HepG2 (cell line): Measurements from ENCODE around the gene DIP2C. TPM values are rescaled to one million over a fixed set of nuclear protein-coding genes. Genes with fewer than 3 reads are reported as not detected.

Source experiments
- ARID4A ChIP-seq: sonication (generic); formaldehyde crosslinking; IDR thresholded peaks from 2 replicates; pipeline ENCODE4 v1.5.0; 2020; ENCODE audit warnings: mild to moderate bottlenecking, missing genetic modification reagents, borderline replicate concordance
- ASH2L ChIP-seq: fragments of 300-600, 200-600 bp; sonication (generic); IDR thresholded peaks from 2 replicates; pipeline ENCODE4 v1.7.0; 2017; ENCODE audit warnings: low read depth, mild to moderate bottlenecking, moderate library complexity, mixed read lengths, low read length; ENCODE audit not compliant: insufficient read length
- GPBP1L1 ChIP-seq: sonication (generic); formaldehyde crosslinking; IDR thresholded peaks from 2 replicates; pipeline ENCODE4 v1.5.0; 2020; ENCODE audit warnings: mild to moderate bottlenecking, missing genetic modification reagents
- GZF1 ChIP-seq: sonication (generic); formaldehyde crosslinking; IDR thresholded peaks from 2 replicates; pipeline ENCODE4 v1.5.1; 2020; ENCODE audit warnings: mild to moderate bottlenecking, missing genetic modification reagents
- HHEX ChIP-seq: IDR thresholded peaks from 2 replicates; pipeline ENCODE4 v1.6.1; 2016; ENCODE audit warnings: control low read depth
- HOXA9 ChIP-seq: sonication (generic); formaldehyde crosslinking; IDR thresholded peaks from 2 replicates; pipeline ENCODE4 v1.8.1; 2022; ENCODE audit warnings: missing genetic modification reagents, mild to moderate bottlenecking, moderate library complexity, borderline replicate concordance
- KMT2A ChIP-seq: sonication (generic); formaldehyde crosslinking; IDR thresholded peaks from 2 replicates; pipeline ENCODE4 v1.4.0; 2020; ENCODE audit warnings: missing genetic modification reagents
- MAX ChIP-seq: IDR thresholded peaks from 2 replicates; pipeline ENCODE4 v1.6.1; 2012; ENCODE audit warnings: inconsistent platforms
- NKX3-1 ChIP-seq: sonication (generic); formaldehyde crosslinking; IDR thresholded peaks from 2 replicates; pipeline ENCODE4 v1.5.0; 2020; ENCODE audit warnings: missing genetic modification reagents
- PHF5A ChIP-seq: IDR thresholded peaks from one replicate; pipeline ENCODE4 v1.6.1; 2018; ENCODE audit warnings: low read depth, missing genetic modification reagents; ENCODE audit not compliant: unreplicated experiment
- SIN3B ChIP-seq: fragments of 150-350 bp; IDR thresholded peaks from 2 replicates; pipeline ENCODE4 v1.6.1; 2014; ENCODE audit warnings: low read length
- ZBTB14 ChIP-seq: sonication (generic); formaldehyde crosslinking; IDR thresholded peaks from 2 replicates; pipeline ENCODE4 v1.4.0; 2020; ENCODE audit warnings: missing genetic modification reagents
- ZNF235 ChIP-seq: sonication (generic); formaldehyde crosslinking; IDR thresholded peaks from 2 replicates; pipeline ENCODE4 v1.8.1; 2023; ENCODE audit warnings: mild to moderate bottlenecking, missing genetic modification reagents, borderline replicate concordance
- ZNF263 ChIP-seq: sonication (generic); formaldehyde crosslinking; IDR thresholded peaks from 2 replicates; pipeline ENCODE4 v1.4.0; 2020; ENCODE audit warnings: missing genetic modification reagents
- ZNF292 ChIP-seq: sonication (generic); formaldehyde crosslinking; IDR thresholded peaks from 2 replicates; pipeline ENCODE4 v1.8.1; 2022; ENCODE audit warnings: mild to moderate bottlenecking, low read depth, missing genetic modification reagents, borderline replicate concordance
- ZNF362 ChIP-seq: sonication (generic); formaldehyde crosslinking; IDR thresholded peaks from 2 replicates; pipeline ENCODE4 v1.4.0; 2020; ENCODE audit warnings: missing genetic modification reagents, mild to moderate bottlenecking, borderline replicate concordance
- ZNF430 ChIP-seq: sonication (generic); formaldehyde crosslinking; IDR thresholded peaks from 2 replicates; pipeline ENCODE4 v1.9.0; 2021; ENCODE audit warnings: mild to moderate bottlenecking, missing genetic modification reagents
- ZNF547 ChIP-seq: sonication (generic); formaldehyde crosslinking; IDR thresholded peaks from 2 replicates; pipeline ENCODE4 v1.5.1; 2020; ENCODE audit warnings: mild to moderate bottlenecking, missing genetic modification reagents
- ZNF770 ChIP-seq: sonication (generic); formaldehyde crosslinking; IDR thresholded peaks from 2 replicates; pipeline ENCODE4 v1.5.0; 2020; ENCODE audit warnings: mild to moderate bottlenecking, missing genetic modification reagents
- polyA plus RNA-seq, 8 experiments: library from polyadenylated mRNA; depleted of rRNA in 3 of 8; stranded (reverse) in 7 of 8; unstranded in 1 of 8; fragments of >200 nt; fragmentation: Illumina TruSeq in 4 of 8; extraction: Trizol in 4 of 8; gene quantifications; 2 replicates each; pipeline versions ENCODE4 v1.2.1 to v1.2.3, GENCODE V29; 2011 to 2016; ENCODE audit warnings: low read depth in 4 of 8, missing spikeins in 1 of 8, mixed read lengths in 1 of 8; ENCODE audit not compliant: insufficient read depth in 1 of 8
- total RNA-seq, 5 experiments: library from RNA; depleted of rRNA; stranded (reverse); fragments of >200 nt; fragmentation: Illumina TruSeq; extraction: Trizol; gene quantifications; 2 replicates each; pipeline ENCODE4 v1.2.3, GENCODE V29; 2016; ENCODE audit warnings: low read depth in 1 of 5

Gene DIP2C
- total and polyA plus RNA-seq, 2 of the 13 experiments (the other 11 are each of a cell fraction or from before 2014, with no cell fraction given) = 2.2 to 2.7 TPM

- TF ChIP-seq ARID4A (CRISPR knock-in tag) (peak; percentile 39; the same call in 1 of the 2 replicates), GPBP1L1 (CRISPR knock-in tag) (no peak), GZF1 (peak; percentile 52; the same call in 1 of the 2 replicates), MAX (peak; percentile 52), HOXA9 (CRISPR knock-in tag) (no peak), ZNF235 (CRISPR knock-in tag) (no peak), ZBTB14 (CRISPR knock-in tag) (no peak), ZNF770 (CRISPR knock-in tag) (0 out of 2 replicates have a peak, but pooled peaks have one; percentile 38), ZNF263 (CRISPR knock-in tag) (0 out of 2 replicates have a peak, but pooled peaks have one; percentile 50), ZNF547 (CRISPR knock-in tag) (no peak), KMT2A (CRISPR knock-in tag) (0 out of 2 replicates have a peak, but pooled peaks have one; percentile 8), ZNF430 (CRISPR knock-in tag) (0 out of 2 replicates have a peak, but pooled peaks have one; percentile 34), ZNF362 (CRISPR knock-in tag) (no peak), NKX3-1 (no peak), SIN3B (no peak), HHEX (CRISPR knock-in tag) (no peak), ZNF292 (CRISPR knock-in tag) (0 out of 2 replicates have a peak, but pooled peaks have one; percentile 49), ASH2L (peak; percentile 14), PHF5A (CRISPR knock-in tag) (no peak)
Observed at GRCh38 chr10:660970-661596, 28.4 kb downstream of the DIP2C start (continued).
